Subcutaneous adipose tissue (tissue), 4 donors: ENCODE data around the gene IGFBP4. TPM values are rescaled to one million over a fixed set of nuclear protein-coding genes. Genes with fewer than 3 reads are reported as not detected.

Experiments used
- CTCF ChIP-seq: fragments of 450-650 bp; IDR thresholded peaks from one replicate; pipeline ENCODE4 v1.5.1; 2016; ENCODE audit warnings: low read depth, mild to moderate bottlenecking, control low read depth, antibody characterized with exemption, moderate library complexity
- total RNA-seq, 4 donors: library from RNA; depleted of rRNA; stranded (reverse); fragments of >200 nt; gene quantifications; one replicate each; pipeline ENCODE4 v1.1.0, GENCODE V29; 2016

Gene IGFBP4
- total RNA-seq, 4 donors from 2014 or later: 147 to 268 (median 232) TPM

- TF ChIP-seq CTCF: no peak
These were observed 15.7 kb downstream of the IGFBP4 start for GRCh38 chr17:40458851-40459482.

- no peak for TF ChIP-seq CTCF
These were observed 16.7 kb downstream of the IGFBP4 start for GRCh38 chr17:40459636-40460603.

GRCh38 chr17:40460604-40460967, 17.3 kb downstream of the IGFBP4 start:
- no peak for TF ChIP-seq CTCF

GRCh38 chr17:40460968-40461731, 17.9 kb downstream of the IGFBP4 start:
- no peak for TF ChIP-seq CTCF

GRCh38 chr17:40461732-40462342, 18.6 kb downstream of the IGFBP4 start:
- TF ChIP-seq CTCF: no peak

- no peak for TF ChIP-seq CTCF
These were observed 19.3 kb downstream of the IGFBP4 start for GRCh38 chr17:40462343-40463121.
